ENCODE measurements around the gene SIRT5. TPM values are rescaled to one million over a fixed set of nuclear protein-coding genes. Genes with fewer than 3 reads are reported as not detected.
A peak's percentile ranks its signal among the peaks of the same experiment; 100 is the strongest.

SIRT5 gene
- total and polyA plus RNA-seq, 2 donors (not counting 1 experiment from before 2014, with no cell fraction given): 8.1 to 16.3 TPM

GRCh38 chr6:13615792-13616120, 41.4 kb downstream of the SIRT5 start:
- peak overlapping the region; percentile 81 for H3K9ac ChIP-seq (ENCODE audit: low read length)
- peak overlapping the region; percentile 90 for H3K4me2 ChIP-seq (replicated peaks; ENCODE audit: low read depth, low read length, poor library complexity, severe bottlenecking)
- no peak for TF ChIP-seq EZH2 (IDR thresholded peaks at IDR 0.05; ENCODE audit: borderline replicate concordance, insufficient read depth, low read depth, low read length, poor library complexity, severe bottlenecking)
- TF ChIP-seq, protein P1, sequence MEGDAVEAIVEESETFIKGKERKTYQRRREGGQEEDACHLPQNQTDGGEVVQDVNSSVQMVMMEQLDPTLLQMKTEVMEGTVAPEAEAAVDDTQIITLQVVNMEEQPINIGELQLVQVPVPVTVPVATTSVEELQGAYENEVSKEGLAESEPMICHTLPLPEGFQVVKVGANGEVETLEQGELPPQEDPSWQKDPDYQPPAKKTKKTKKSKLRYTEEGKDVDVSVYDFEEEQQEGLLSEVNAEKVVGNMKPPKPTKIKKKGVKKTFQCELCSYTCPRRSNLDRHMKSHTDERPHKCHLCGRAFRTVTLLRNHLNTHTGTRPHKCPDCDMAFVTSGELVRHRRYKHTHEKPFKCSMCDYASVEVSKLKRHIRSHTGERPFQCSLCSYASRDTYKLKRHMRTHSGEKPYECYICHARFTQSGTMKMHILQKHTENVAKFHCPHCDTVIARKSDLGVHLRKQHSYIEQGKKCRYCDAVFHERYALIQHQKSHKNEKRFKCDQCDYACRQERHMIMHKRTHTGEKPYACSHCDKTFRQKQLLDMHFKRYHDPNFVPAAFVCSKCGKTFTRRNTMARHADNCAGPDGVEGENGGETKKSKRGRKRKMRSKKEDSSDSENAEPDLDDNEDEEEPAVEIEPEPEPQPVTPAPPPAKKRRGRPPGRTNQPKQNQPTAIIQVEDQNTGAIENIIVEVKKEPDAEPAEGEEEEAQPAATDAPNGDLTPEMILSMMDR (IDR thresholded peaks at IDR 0.05): no peak
- H3K4me3 ChIP-seq (ENCODE audit: control extremely low read depth in 1 of 5, extremely low read depth in 1 of 5, insufficient read depth in 1 of 5, low read depth in 2 of 5, low read length in 4 of 5): peak overlapping the region; percentile 79 to 94 (median 93)
- Mint-ChIP-seq H3K4me1 (peaks cover 46% of the 10 kb centered on the region), H3K4me3 (peak overlapping the region; percentile 97), H3K27me3 (no peaks in the 10 kb centered on the region), H3K27ac (peak overlapping the region; percentile 97), H3K9me3 (ENCODE audit: insufficient read depth) (no peaks in the 10 kb centered on the region)
- 0% methylated on average over 11 of the region's 14 CpGs for WGBS (ENCODE audit: insufficient coverage)
- H3K36me3 ChIP-seq (replicated peaks in 1 of 2; ENCODE audit: control extremely low read depth in 1 of 2, control insufficient read depth in 1 of 2, extremely low read depth in 1 of 2, insufficient read depth in 2 of 2, low read length in 1 of 2): peaks cover 0 to 41% of the 10 kb centered on the region in 2 experiments
- H3K79me2 ChIP-seq (ENCODE audit: control insufficient read depth, insufficient read depth, low read length): peaks cover 24% of the 10 kb centered on the region
- intact Hi-C loops (cut with micrococcal nuclease): loop anchor here (1.0 to 10.0 kb wide), 9 partner anchors 41 to 1632 kb away; partner anchors contain the start of genes GFOD1, JARID2, MCUR1 and SIRT5
- peaks cover 25% of the 10 kb centered on the region for H4K20me1 ChIP-seq (ENCODE audit: control insufficient read depth, insufficient read depth, low read length, poor library complexity, severe bottlenecking)
- H3K27ac ChIP-seq (ENCODE audit: low read length in 2 of 2): peak overlapping the region; percentile 73 to 82
- ATAC-seq (ENCODE audit: low read depth) (no peak), DNase-seq (no peak)
- no peaks in the 10 kb centered on the region for H3K9me3 ChIP-seq (ENCODE audit: control extremely low read depth in 1 of 3, control insufficient read depth in 2 of 3, insufficient read depth in 1 of 3, low read length in 2 of 3)
- peaks cover 16 to 22% of the 10 kb centered on the region in 2 donors for H3K4me1 ChIP-seq (ENCODE audit: control insufficient read depth in 2 of 2, insufficient read depth in 2 of 2, low read length in 2 of 2)
- ChIA-PET POLR2A (interaction anchor here (0.7 to 2.8 kb wide), 9 partner anchors 15 to 287 kb away, joined by 3 to 31 read pairs (median 4); partner anchors contain the start of genes GFOD1, MCUR1, SIRT5 and TBC1D7), CTCF (interaction anchor here (0.6 to 7.2 kb wide), 22 partner anchors 10 to 289 kb away, joined by 3 to 53 read pairs (median 7); partner anchors contain the start of genes GFOD1, RANBP9, SIRT5 and TBC1D7)
- no peaks in the 10 kb centered on the region for H3K27me3 ChIP-seq (replicated peaks in 1 of 4; ENCODE audit: control extremely low read depth in 1 of 4, control insufficient read depth in 3 of 4, insufficient read depth in 4 of 4, low read length in 3 of 4)
- peak overlapping the region; percentile 90 for H2AFZ ChIP-seq (ENCODE audit: insufficient read depth, low read depth, low read length, poor library complexity, severe bottlenecking)

DNA sequence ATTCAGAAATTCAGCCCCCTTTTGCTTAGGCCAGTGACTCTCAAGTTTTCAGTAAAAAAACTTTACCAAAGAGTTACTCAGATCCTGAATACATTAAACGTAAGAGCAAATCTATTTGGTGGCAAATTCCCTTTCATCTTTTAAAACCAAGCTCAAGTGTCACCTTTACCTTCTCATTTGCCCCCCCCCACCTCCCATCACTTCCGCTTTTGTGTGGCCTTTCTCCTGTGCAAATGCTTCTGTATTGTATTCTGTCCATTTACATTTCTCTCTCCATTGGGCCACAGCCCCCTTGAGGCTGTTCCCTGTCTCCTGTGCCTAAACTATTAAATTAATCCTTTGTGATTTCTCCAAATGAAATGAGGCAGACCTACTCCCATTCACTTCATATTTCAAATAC, 42.7 kb downstream of the SIRT5 start:
- ATAC-seq (ENCODE audit: low read depth) (no peak), DNase-seq (peak; percentile 19)
- peak overlapping the region; percentile 90 for H3K4me2 ChIP-seq (replicated peaks; ENCODE audit: low read depth, low read length, poor library complexity, severe bottlenecking)
- H3K9ac ChIP-seq (ENCODE audit: low read length): no peak overlapping the region
- Mint-ChIP-seq H3K27ac (peak overlapping the region; percentile 50), H3K4me1 (peaks cover 40% of the 10 kb centered on the region), H3K4me3 (peak overlapping the region; percentile 56), H3K27me3 (no peaks in the 10 kb centered on the region), H3K9me3 (ENCODE audit: insufficient read depth) (no peaks in the 10 kb centered on the region)
- H3K4me3 ChIP-seq (ENCODE audit: control extremely low read depth in 1 of 5, extremely low read depth in 1 of 5, insufficient read depth in 1 of 5, low read depth in 2 of 5, low read length in 4 of 5): no peak overlapping the region
- no peaks in the 10 kb centered on the region for H3K27me3 ChIP-seq (replicated peaks in 1 of 4; ENCODE audit: control extremely low read depth in 1 of 4, control insufficient read depth in 3 of 4, insufficient read depth in 4 of 4, low read length in 3 of 4)
- H3K4me1 ChIP-seq (ENCODE audit: control insufficient read depth in 2 of 2, insufficient read depth in 2 of 2, low read length in 2 of 2): peaks cover 16 to 22% of the 10 kb centered on the region in 2 donors
- POLR2A ChIA-PET: no interaction called here
- intact Hi-C loops (cut with micrococcal nuclease): loop anchor here (5.0 to 10.0 kb wide), 2 partner anchors 162 to 1630 kb away; partner anchors contain the start of gene JARID2
- H3K9me3 ChIP-seq (ENCODE audit: control extremely low read depth in 1 of 3, control insufficient read depth in 2 of 3, insufficient read depth in 1 of 3, low read length in 2 of 3): no peaks in the 10 kb centered on the region
- H4K20me1 ChIP-seq (ENCODE audit: control insufficient read depth, insufficient read depth, low read length, poor library complexity, severe bottlenecking): peaks cover 25% of the 10 kb centered on the region
- CTCF ChIA-PET: interaction anchor here (0.5 to 7.2 kb wide), 6 partner anchors 8 to 279 kb away, joined by 3 to 53 read pairs (median 9); partner anchors contain the start of gene SIRT5
- 96% methylated on average over 2 of the region's 2 CpGs for WGBS (ENCODE audit: insufficient coverage)
- TF ChIP-seq, protein P1 (IDR thresholded peaks at IDR 0.05): no peak
- TF ChIP-seq EZH2 (IDR thresholded peaks at IDR 0.05; ENCODE audit: borderline replicate concordance, insufficient read depth, low read depth, low read length, poor library complexity, severe bottlenecking): no peak
- H3K36me3 ChIP-seq (replicated peaks in 1 of 2; ENCODE audit: control extremely low read depth in 1 of 2, control insufficient read depth in 1 of 2, extremely low read depth in 1 of 2, insufficient read depth in 2 of 2, low read length in 1 of 2): peaks cover under 1 to 53% of the 10 kb centered on the region in 2 experiments
- H3K79me2 ChIP-seq (ENCODE audit: control insufficient read depth, insufficient read depth, low read length): peaks cover 24% of the 10 kb centered on the region
- H3K27ac ChIP-seq (ENCODE audit: low read length in 2 of 2): peak overlapping the region in 1 of 2 donors; percentile 82
- H2AFZ ChIP-seq (ENCODE audit: insufficient read depth, low read depth, low read length, poor library complexity, severe bottlenecking): no peak overlapping the region

Data from B cell (primary cell).